22Rv1 (cell line): ENCODE measurements around the gene UGGT2.

Experiments
- ZFX ChIP-seq: fragments of 450-650 bp; IDR thresholded peaks from 2 replicates; pipeline ENCODE4 v1.6.1; 2017; ENCODE audit warnings: antibody characterized with exemption, borderline replicate concordance
- TF ChIP-seq, protein P1 (sequence below): fragments of 450-650 bp; IDR thresholded peaks from 2 replicates; pipeline ENCODE4 v1.5.1; 2017; ENCODE audit warnings: mild to moderate bottlenecking

DNA sequence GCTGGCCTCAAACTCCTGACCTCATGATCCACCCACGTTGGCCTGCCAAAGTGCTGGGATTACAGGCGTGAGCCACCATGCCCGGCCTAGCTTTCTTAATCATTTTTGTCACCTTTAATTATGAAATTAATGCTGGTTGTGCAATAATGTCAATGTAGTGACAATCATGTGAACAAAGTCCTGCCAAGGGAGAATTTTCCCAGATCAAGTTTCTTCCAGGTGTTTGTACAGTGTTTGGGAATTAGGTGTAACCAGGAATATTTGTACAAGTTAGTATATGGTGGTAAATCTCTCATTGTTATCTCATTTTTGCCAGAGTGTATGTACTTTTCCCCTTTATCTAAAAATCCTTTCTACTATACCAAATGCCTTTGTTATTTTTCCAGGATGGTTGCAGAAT lies 171.1 kb downstream of the UGGT2 start:
- TF ChIP-seq ZFX: no peak
- TF ChIP-seq, protein P1, sequence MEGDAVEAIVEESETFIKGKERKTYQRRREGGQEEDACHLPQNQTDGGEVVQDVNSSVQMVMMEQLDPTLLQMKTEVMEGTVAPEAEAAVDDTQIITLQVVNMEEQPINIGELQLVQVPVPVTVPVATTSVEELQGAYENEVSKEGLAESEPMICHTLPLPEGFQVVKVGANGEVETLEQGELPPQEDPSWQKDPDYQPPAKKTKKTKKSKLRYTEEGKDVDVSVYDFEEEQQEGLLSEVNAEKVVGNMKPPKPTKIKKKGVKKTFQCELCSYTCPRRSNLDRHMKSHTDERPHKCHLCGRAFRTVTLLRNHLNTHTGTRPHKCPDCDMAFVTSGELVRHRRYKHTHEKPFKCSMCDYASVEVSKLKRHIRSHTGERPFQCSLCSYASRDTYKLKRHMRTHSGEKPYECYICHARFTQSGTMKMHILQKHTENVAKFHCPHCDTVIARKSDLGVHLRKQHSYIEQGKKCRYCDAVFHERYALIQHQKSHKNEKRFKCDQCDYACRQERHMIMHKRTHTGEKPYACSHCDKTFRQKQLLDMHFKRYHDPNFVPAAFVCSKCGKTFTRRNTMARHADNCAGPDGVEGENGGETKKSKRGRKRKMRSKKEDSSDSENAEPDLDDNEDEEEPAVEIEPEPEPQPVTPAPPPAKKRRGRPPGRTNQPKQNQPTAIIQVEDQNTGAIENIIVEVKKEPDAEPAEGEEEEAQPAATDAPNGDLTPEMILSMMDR: no peak
